ENCODE results near the gene SCGB1D1. TPM values are rescaled to one million over a fixed set of nuclear protein-coding genes. Genes with fewer than 3 reads are reported as not detected.
A peak's percentile ranks its signal among the peaks of the same experiment; 100 is the strongest.

The SCGB1D1 gene
- total RNA-seq: not detected

- Histone ChIP-seq H3K27ac (no peak within 1 kb of the TSS), H3K4me1 (no peaks in the 10 kb centered on the region), H3K36me3 (no peaks in the 10 kb centered on the region), H3K4me3 (no peak within 1 kb of the TSS), H3K27me3 (no peaks in the 10 kb centered on the region), H3K9me3 (no peaks in the 10 kb centered on the region)
- TF ChIP-seq CTCF (IDR thresholded peaks at IDR 0.05): no peak
- DNase-seq (ENCODE audit: low spot score): no peak
Observed at GRCh38 chr11:62190011-62190410, at the start of gene SCGB1D1. SCGB1D1 (plus strand) TSS chr11:62190216; CDS start chr11:62190285, 69 bp downstream.

GRCh38 chr11:62140304-62141110 lies 49.5 kb upstream of the SCGB1D1 start:
- no peak for TF ChIP-seq CTCF (IDR thresholded peaks at IDR 0.05)
- Histone ChIP-seq H3K36me3 (peaks cover 26% of the 10 kb centered on the region), H3K9me3 (no peaks in the 10 kb centered on the region), H3K4me3 (no peak overlapping the region), H3K27ac (no peak overlapping the region), H3K4me1 (peaks cover 0 to 15% of the 10 kb centered on the region in 2 donors), H3K27me3 (no peaks in the 10 kb centered on the region)
- peak; percentile 56 for DNase-seq (ENCODE audit: low spot score)

- no peak for TF ChIP-seq CTCF (IDR thresholded peaks at IDR 0.05)
- H3K27me3 ChIP-seq: no peaks in the 10 kb centered on the region
- no peak overlapping the region for H3K27ac ChIP-seq
- peak; percentile 38 for DNase-seq (ENCODE audit: low spot score)
- no peaks in the 10 kb centered on the region for H3K9me3 ChIP-seq
- H3K4me1 ChIP-seq: peaks cover 0 to 15% of the 10 kb centered on the region in 2 donors
- H3K4me3 ChIP-seq: no peak overlapping the region
- peaks cover 26% of the 10 kb centered on the region for H3K36me3 ChIP-seq
Observed at GRCh38 chr11:62141111-62142042, 48.6 kb upstream of the SCGB1D1 start.

GRCh38 chr11:62142043-62142375 lies 48.0 kb upstream of the SCGB1D1 start:
- no peak for TF ChIP-seq CTCF (IDR thresholded peaks at IDR 0.05)
- H3K4me1 ChIP-seq: peaks cover 0 to 15% of the 10 kb centered on the region in 2 donors
- peak; percentile 23 for DNase-seq (ENCODE audit: low spot score)
- peaks cover 31% of the 10 kb centered on the region for H3K36me3 ChIP-seq
- no peak overlapping the region for H3K4me3 ChIP-seq
- H3K27ac ChIP-seq: no peak overlapping the region
- H3K27me3 ChIP-seq: no peaks in the 10 kb centered on the region
- no peaks in the 10 kb centered on the region for H3K9me3 ChIP-seq

GRCh38 chr11:62142921-62143320 lies 47.1 kb upstream of the SCGB1D1 start:
- Histone ChIP-seq H3K27me3 (no peaks in the 10 kb centered on the region), H3K4me3 (no peak overlapping the region), H3K36me3 (peaks cover 31% of the 10 kb centered on the region), H3K9me3 (no peaks in the 10 kb centered on the region), H3K27ac (peak overlapping the region in 1 of 2 donors; percentile 33), H3K4me1 (peaks cover 0 to 15% of the 10 kb centered on the region in 2 donors)
- TF ChIP-seq CTCF (IDR thresholded peaks at IDR 0.05): no peak
- no peak for DNase-seq (ENCODE audit: low spot score)
